Skeletal muscle cell (primary cell): ENCODE measurements around the gene CYSTM1.

Source experiments
- DNase-seq: peaks from one replicate; pipeline ENCODE4 v3.0.0-alpha.2; 2010; ENCODE audit warnings: low read depth
- H3K4me3 ChIP-seq: 2 replicates; pipeline ENCODE4 v1.5.1; 2011; ENCODE audit warnings: low read depth, mild to moderate bottlenecking, control low read depth, low read length, moderate library complexity

Gene CYSTM1

GRCh38 chr5:140244525-140245025, 69.6 kb downstream of the CYSTM1 start:
- no peak overlapping the region for H3K4me3 ChIP-seq
- DNase-seq, result peak; percentile 68

- no peak overlapping the region for H3K4me3 ChIP-seq
Observed at GRCh38 chr5:140245341-140245740, 70.4 kb downstream of the CYSTM1 start.

GRCh38 chr5:140245926-140246325, 70.9 kb downstream of the CYSTM1 start:
- no peak overlapping the region for H3K4me3 ChIP-seq
- no peak for DNase-seq

More at GRCh38 chr5:140245341-140245740, 70.4 kb downstream of the CYSTM1 start:
- DNase-seq, result no peak

GRCh38 chr5:140246378-140247122, 71.6 kb downstream of the CYSTM1 start:
- DNase-seq, result peak; percentile 67
- H3K4me3 ChIP-seq, result no peak overlapping the region

GRCh38 chr5:140248414-140248813, 73.4 kb downstream of the CYSTM1 start:
- H3K4me3 ChIP-seq, result no peak overlapping the region
- DNase-seq, result no peak

GRCh38 chr5:140249536-140249935, 74.5 kb downstream of the CYSTM1 start:
- no peak for DNase-seq

GRCh38 chr5:140250386-140250785, 75.4 kb downstream of the CYSTM1 start:
- no peak overlapping the region for H3K4me3 ChIP-seq
- DNase-seq, result no peak

More at GRCh38 chr5:140249536-140249935, 74.5 kb downstream of the CYSTM1 start:
- H3K4me3 ChIP-seq, result no peak overlapping the region

- H3K4me3 ChIP-seq, result no peak overlapping the region
- peak; percentile 62 for DNase-seq
Observed at GRCh38 chr5:140251527-140251973, 76.6 kb downstream of the CYSTM1 start.

GRCh38 chr5:140252470-140253126, 77.6 kb downstream of the CYSTM1 start:
- no peak overlapping the region for H3K4me3 ChIP-seq
- no peak for DNase-seq

GRCh38 chr5:140253985-140254384, 79.0 kb downstream of the CYSTM1 start:
- no peak overlapping the region for H3K4me3 ChIP-seq
- DNase-seq, result no peak

GRCh38 chr5:140255460-140256157, 80.6 kb downstream of the CYSTM1 start:
- DNase-seq, result no peak
- H3K4me3 ChIP-seq, result no peak overlapping the region

GRCh38 chr5:140256726-140257125, 81.7 kb downstream of the CYSTM1 start:
- DNase-seq, result no peak
- H3K4me3 ChIP-seq, result no peak overlapping the region

- no peak overlapping the region for H3K4me3 ChIP-seq
- DNase-seq, result no peak
Observed at GRCh38 chr5:140258016-140258415, 83.0 kb downstream of the CYSTM1 start.

GRCh38 chr5:140258873-140259272, 83.9 kb downstream of the CYSTM1 start:
- no peak for DNase-seq
- no peak overlapping the region for H3K4me3 ChIP-seq

GRCh38 chr5:140259500-140259899, 84.5 kb downstream of the CYSTM1 start:
- H3K4me3 ChIP-seq, result no peak overlapping the region
- no peak for DNase-seq

GRCh38 chr5:140260089-140260656, 85.2 kb downstream of the CYSTM1 start:
- no peak for DNase-seq
- no peak overlapping the region for H3K4me3 ChIP-seq

GRCh38 chr5:140261403-140262171, 86.6 kb downstream of the CYSTM1 start:
- H3K4me3 ChIP-seq, result no peak overlapping the region
- DNase-seq, result peak; percentile 59

GRCh38 chr5:140262221-140262620, 87.2 kb downstream of the CYSTM1 start:
- DNase-seq, result no peak

GRCh38 chr5:140262839-140263238, 87.9 kb downstream of the CYSTM1 start:
- no peak for DNase-seq

More at GRCh38 chr5:140262221-140262620, 87.2 kb downstream of the CYSTM1 start:
- no peak overlapping the region for H3K4me3 ChIP-seq

More at GRCh38 chr5:140262839-140263238, 87.9 kb downstream of the CYSTM1 start:
- no peak overlapping the region for H3K4me3 ChIP-seq
